Panc1 (cell line): ENCODE results near the gene TTC13.

ENCODE experiments used
- CTCF ChIP-seq: fragments of 450-650 bp; IDR thresholded peaks from 2 replicates; pipeline ENCODE4 v1.5.1; 2017; ENCODE audit warnings: mild to moderate bottlenecking
- POLR2AphosphoS5 ChIP-seq: IDR thresholded peaks from 2 replicates; pipeline ENCODE4 v1.6.1; 2012; ENCODE audit warnings: mild to moderate bottlenecking, low read depth, low read length, moderate library complexity
- SIN3A ChIP-seq: IDR thresholded peaks from 2 replicates; pipeline ENCODE4 v1.6.1; 2012; ENCODE audit warnings: low read depth, mild to moderate bottlenecking, low read length, moderate library complexity, borderline replicate concordance; ENCODE audit not compliant: insufficient read depth

GRCh38 chr1:231016966-231017365 is 38.3 kb upstream of the TTC13 start:
- no peak for TF ChIP-seq CTCF
- TF ChIP-seq SIN3A, result no peak
- TF ChIP-seq POLR2AphosphoS5, result no peak
